ENCODE results near the gene MCU.

Gene MCU

GRCh38 chr10:72649291-72649690 is 42.7 kb upstream of the MCU start:
- DNase-seq = no peak
- H3K4me1 ChIP-seq = no peaks in the 10 kb centered on the region
- H3K4me3 ChIP-seq = no peak overlapping the region
- no peaks in the 10 kb centered on the region for H3K36me3 ChIP-seq
- H3K27ac ChIP-seq = no peak overlapping the region
- intact Hi-C loops (cut with DNase I; ENCODE audit: low total_unique reads) = no loop called here
- TF ChIP-seq CTCF (IDR thresholded peaks at IDR 0.05) = no peak
- H3K9me3 ChIP-seq = no peaks in the 10 kb centered on the region
- H3K27me3 ChIP-seq = no peaks in the 10 kb centered on the region

GRCh38 chr10:72653383-72654096 is 38.4 kb upstream of the MCU start:
- Histone ChIP-seq H3K4me3 (no peak overlapping the region), H3K4me1 (no peaks in the 10 kb centered on the region), H3K27ac (no peak overlapping the region), H3K27me3 (no peaks in the 10 kb centered on the region), H3K36me3 (no peaks in the 10 kb centered on the region), H3K9me3 (no peaks in the 10 kb centered on the region)
- no peak for TF ChIP-seq CTCF (IDR thresholded peaks at IDR 0.05)
- intact Hi-C loops (cut with DNase I; ENCODE audit: low total_unique reads) = no loop called here
- DNase-seq = no peak

GRCh38 chr10:72654720-72655119 is 37.2 kb upstream of the MCU start:
- H3K27me3 ChIP-seq = no peaks in the 10 kb centered on the region
- no peak for TF ChIP-seq CTCF (IDR thresholded peaks at IDR 0.05)
- DNase-seq = no peak
- H3K9me3 ChIP-seq = no peaks in the 10 kb centered on the region
- H3K4me1 ChIP-seq = no peaks in the 10 kb centered on the region
- H3K4me3 ChIP-seq = no peak overlapping the region
- intact Hi-C loops (cut with DNase I; ENCODE audit: low total_unique reads) = no loop called here
- H3K36me3 ChIP-seq = no peaks in the 10 kb centered on the region
- no peak overlapping the region for H3K27ac ChIP-seq

GRCh38 chr10:72658696-72659400 is 33.1 kb upstream of the MCU start:
- H3K27ac ChIP-seq = no peak overlapping the region
- no peaks in the 10 kb centered on the region for H3K36me3 ChIP-seq
- no peaks in the 10 kb centered on the region for H3K9me3 ChIP-seq
- TF ChIP-seq CTCF (IDR thresholded peaks at IDR 0.05) = no peak
- H3K4me1 ChIP-seq = no peaks in the 10 kb centered on the region
- no peak for DNase-seq
- no peak overlapping the region for H3K4me3 ChIP-seq
- H3K27me3 ChIP-seq = no peaks in the 10 kb centered on the region
- intact Hi-C loops (cut with DNase I; ENCODE audit: low total_unique reads) = no loop called here

- no peak for DNase-seq
- Histone ChIP-seq H3K4me3 (no peak overlapping the region), H3K9me3 (no peaks in the 10 kb centered on the region), H3K4me1 (no peaks in the 10 kb centered on the region), H3K36me3 (no peaks in the 10 kb centered on the region), H3K27me3 (no peaks in the 10 kb centered on the region), H3K27ac (no peak overlapping the region)
- no peak for TF ChIP-seq CTCF (IDR thresholded peaks at IDR 0.05)
- intact Hi-C loops (cut with DNase I; ENCODE audit: low total_unique reads) = no loop called here
Observed at GRCh38 chr10:72659694-72660093, 32.2 kb upstream of the MCU start.
